Measurements from ENCODE around the gene AGBL3. TPM values are rescaled to one million over a fixed set of nuclear protein-coding genes. Genes with fewer than 3 reads are reported as not detected.

The AGBL3 gene
- total RNA-seq, 1 experiment from 2014 or later, result 2.1 TPM

- ChIA-PET CTCF (no interaction called here), POLR2A (no interaction called here)
- Mint-ChIP-seq H3K27me3 (ENCODE audit: low read depth) (no peaks in the 10 kb centered on the region), H3K27ac (no peak overlapping the region), H3K36me3 (peaks cover 33% of the 10 kb centered on the region), H3K4me1 (no peaks in the 10 kb centered on the region), H3K9me3 (no peaks in the 10 kb centered on the region), H3K4me3 (no peak overlapping the region)
- no peak for DNase-seq (ENCODE audit: low spot score)
- no peak for ATAC-seq
- TF ChIP-seq JUN (CRISPR knock-in tag; IDR thresholded peaks at IDR 0.05), result no peak
- no peak for TF ChIP-seq ETV6 (CRISPR knock-in tag; IDR thresholded peaks at IDR 0.05)
- TF ChIP-seq SMAD4 (CRISPR knock-in tag; IDR thresholded peaks at IDR 0.05), result no peak
- TF ChIP-seq FOXP1 (CRISPR knock-in tag; IDR thresholded peaks at IDR 0.05; ENCODE audit: borderline replicate concordance), result no peak
- TF ChIP-seq SP1 (CRISPR knock-in tag; conservative IDR thresholded peaks at IDR 0.05), result no peak
- TF ChIP-seq, protein P1, sequence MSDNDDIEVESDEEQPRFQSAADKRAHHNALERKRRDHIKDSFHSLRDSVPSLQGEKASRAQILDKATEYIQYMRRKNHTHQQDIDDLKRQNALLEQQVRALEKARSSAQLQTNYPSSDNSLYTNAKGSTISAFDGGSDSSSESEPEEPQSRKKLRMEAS (CRISPR knock-in tag; IDR thresholded peaks at IDR 0.05), result no peak
- no peak for TF ChIP-seq ZNF423 (CRISPR knock-in tag; IDR thresholded peaks at IDR 0.05)
- no peak for TF ChIP-seq NR2C2 (CRISPR knock-in tag; IDR thresholded peaks at IDR 0.05)
Measured at GRCh38 chr7:134963036-134963435, 23.3 kb upstream of the AGBL3 start.

- no peak for ATAC-seq
- no peak for TF ChIP-seq ATF3 (CRISPR knock-in tag; conservative IDR thresholded peaks at IDR 0.05)
- TF ChIP-seq FOXJ3 (CRISPR knock-in tag; IDR thresholded peaks at IDR 0.05; ENCODE audit: borderline replicate concordance), result no peak
- TF ChIP-seq TCF7 (CRISPR knock-in tag; IDR thresholded peaks at IDR 0.05; ENCODE audit: low read depth), result no peak
- no peak for TF ChIP-seq TEAD4 (CRISPR knock-in tag; IDR thresholded peaks at IDR 0.05)
- no peak for TF ChIP-seq JAZF1 (CRISPR knock-in tag; IDR thresholded peaks at IDR 0.05)
- no peak for TF ChIP-seq EMX1 (CRISPR knock-in tag; IDR thresholded peaks at IDR 0.05)
- no peak for TF ChIP-seq ATF2 (CRISPR knock-in tag; IDR thresholded peaks at IDR 0.05; ENCODE audit: borderline replicate concordance, low read depth)
- TF ChIP-seq, protein P2, sequence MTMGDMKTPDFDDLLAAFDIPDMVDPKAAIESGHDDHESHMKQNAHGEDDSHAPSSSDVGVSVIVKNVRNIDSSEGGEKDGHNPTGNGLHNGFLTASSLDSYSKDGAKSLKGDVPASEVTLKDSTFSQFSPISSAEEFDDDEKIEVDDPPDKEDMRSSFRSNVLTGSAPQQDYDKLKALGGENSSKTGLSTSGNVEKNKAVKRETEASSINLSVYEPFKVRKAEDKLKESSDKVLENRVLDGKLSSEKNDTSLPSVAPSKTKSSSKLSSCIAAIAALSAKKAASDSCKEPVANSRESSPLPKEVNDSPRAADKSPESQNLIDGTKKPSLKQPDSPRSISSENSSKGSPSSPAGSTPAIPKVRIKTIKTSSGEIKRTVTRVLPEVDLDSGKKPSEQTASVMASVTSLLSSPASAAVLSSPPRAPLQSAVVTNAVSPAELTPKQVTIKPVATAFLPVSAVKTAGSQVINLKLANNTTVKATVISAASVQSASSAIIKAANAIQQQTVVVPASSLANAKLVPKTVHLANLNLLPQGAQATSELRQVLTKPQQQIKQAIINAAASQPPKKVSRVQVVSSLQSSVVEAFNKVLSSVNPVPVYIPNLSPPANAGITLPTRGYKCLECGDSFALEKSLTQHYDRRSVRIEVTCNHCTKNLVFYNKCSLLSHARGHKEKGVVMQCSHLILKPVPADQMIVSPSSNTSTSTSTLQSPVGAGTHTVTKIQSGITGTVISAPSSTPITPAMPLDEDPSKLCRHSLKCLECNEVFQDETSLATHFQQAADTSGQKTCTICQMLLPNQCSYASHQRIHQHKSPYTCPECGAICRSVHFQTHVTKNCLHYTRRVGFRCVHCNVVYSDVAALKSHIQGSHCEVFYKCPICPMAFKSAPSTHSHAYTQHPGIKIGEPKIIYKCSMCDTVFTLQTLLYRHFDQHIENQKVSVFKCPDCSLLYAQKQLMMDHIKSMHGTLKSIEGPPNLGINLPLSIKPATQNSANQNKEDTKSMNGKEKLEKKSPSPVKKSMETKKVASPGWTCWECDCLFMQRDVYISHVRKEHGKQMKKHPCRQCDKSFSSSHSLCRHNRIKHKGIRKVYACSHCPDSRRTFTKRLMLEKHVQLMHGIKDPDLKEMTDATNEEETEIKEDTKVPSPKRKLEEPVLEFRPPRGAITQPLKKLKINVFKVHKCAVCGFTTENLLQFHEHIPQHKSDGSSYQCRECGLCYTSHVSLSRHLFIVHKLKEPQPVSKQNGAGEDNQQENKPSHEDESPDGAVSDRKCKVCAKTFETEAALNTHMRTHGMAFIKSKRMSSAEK (CRISPR knock-in tag; IDR thresholded peaks at IDR 0.05; ENCODE audit: borderline replicate concordance), result no peak
- TF ChIP-seq TEAD1 (CRISPR knock-in tag; IDR thresholded peaks at IDR 0.05), result no peak
- TF ChIP-seq NFE2L1 (CRISPR knock-in tag; IDR thresholded peaks at IDR 0.05), result no peak
- no peak for TF ChIP-seq SMAD4 (CRISPR knock-in tag; IDR thresholded peaks at IDR 0.05)
- no peak for TF ChIP-seq ZNF219 (CRISPR knock-in tag; IDR thresholded peaks at IDR 0.05; ENCODE audit: borderline replicate concordance)
- no peak for TF ChIP-seq ZNF396 (CRISPR knock-in tag; IDR thresholded peaks at IDR 0.05; ENCODE audit: borderline replicate concordance)
- TF ChIP-seq, protein P3, sequence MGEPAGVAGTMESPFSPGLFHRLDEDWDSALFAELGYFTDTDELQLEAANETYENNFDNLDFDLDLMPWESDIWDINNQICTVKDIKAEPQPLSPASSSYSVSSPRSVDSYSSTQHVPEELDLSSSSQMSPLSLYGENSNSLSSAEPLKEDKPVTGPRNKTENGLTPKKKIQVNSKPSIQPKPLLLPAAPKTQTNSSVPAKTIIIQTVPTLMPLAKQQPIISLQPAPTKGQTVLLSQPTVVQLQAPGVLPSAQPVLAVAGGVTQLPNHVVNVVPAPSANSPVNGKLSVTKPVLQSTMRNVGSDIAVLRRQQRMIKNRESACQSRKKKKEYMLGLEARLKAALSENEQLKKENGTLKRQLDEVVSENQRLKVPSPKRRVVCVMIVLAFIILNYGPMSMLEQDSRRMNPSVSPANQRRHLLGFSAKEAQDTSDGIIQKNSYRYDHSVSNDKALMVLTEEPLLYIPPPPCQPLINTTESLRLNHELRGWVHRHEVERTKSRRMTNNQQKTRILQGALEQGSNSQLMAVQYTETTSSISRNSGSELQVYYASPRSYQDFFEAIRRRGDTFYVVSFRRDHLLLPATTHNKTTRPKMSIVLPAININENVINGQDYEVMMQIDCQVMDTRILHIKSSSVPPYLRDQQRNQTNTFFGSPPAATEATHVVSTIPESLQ (CRISPR knock-in tag; IDR thresholded peaks at IDR 0.05), result no peak
- no peak for TF ChIP-seq PRRX2 (CRISPR knock-in tag; IDR thresholded peaks at IDR 0.05)
- no peak for TF ChIP-seq MXD4 (CRISPR knock-in tag; IDR thresholded peaks at IDR 0.05; ENCODE audit: borderline replicate concordance)
- TF ChIP-seq ETV6 (CRISPR knock-in tag; IDR thresholded peaks at IDR 0.05), result no peak
- no peak for TF ChIP-seq AR (CRISPR knock-in tag; IDR thresholded peaks at IDR 0.05)
- no peak for DNase-seq (ENCODE audit: low spot score)
- Mint-ChIP-seq H3K4me1 (no peaks in the 10 kb centered on the region), H3K27ac (no peak overlapping the region), H3K9me3 (no peaks in the 10 kb centered on the region), H3K36me3 (peaks cover 10% of the 10 kb centered on the region), H3K27me3 (ENCODE audit: low read depth) (no peaks in the 10 kb centered on the region), H3K4me3 (no peak overlapping the region)
- POLR2A ChIA-PET, result no interaction called here
- CTCF ChIA-PET, result no interaction called here
Measured at GRCh38 chr7:134966691-134967090, 19.6 kb upstream of the AGBL3 start.

All from WTC11 (cell line).